Tibial nerve (tissue), 4 donors: ENCODE results near the gene SH3RF3.

Source experiments
- CTCF ChIP-seq, 5 experiments: fragments of 200-600 bp in 3 of 5; fragments of 450-650 bp in 2 of 5; sonication (generic) in 3 of 5; IDR thresholded peaks; one replicate each; pipeline ENCODE4 v1.5.1; 2016 to 2019; ENCODE audit warnings: antibody characterized with exemption in 5 of 5, mild to moderate bottlenecking in 3 of 5, moderate library complexity in 2 of 5
- EP300 ChIP-seq, 2 donors: sonication (generic); formaldehyde crosslinking; IDR thresholded peaks; one replicate each; pipeline ENCODE4 v1.6.1; 2017; ENCODE audit warnings: antibody characterized with exemption in 2 of 2, mild to moderate bottlenecking in 1 of 2
- POLR2A ChIP-seq, 2 donors: fragments of 450-650 bp; IDR thresholded peaks; one replicate each; pipeline ENCODE4 v1.6.1; 2017; ENCODE audit warnings: antibody characterized with exemption in 2 of 2, mild to moderate bottlenecking in 2 of 2, moderate library complexity in 2 of 2

GRCh38 chr2:109446278-109447131 is 317.5 kb downstream of the SH3RF3 start:
- no peak for TF ChIP-seq CTCF (IDR thresholded peaks at IDR 0.05)
- TF ChIP-seq POLR2A (IDR thresholded peaks at IDR 0.05) = no peak
- TF ChIP-seq EP300 (IDR thresholded peaks at IDR 0.05) = no peak
